Measurements from ENCODE around the gene ANAPC16. TPM values are rescaled to one million over a fixed set of nuclear protein-coding genes. Genes with fewer than 3 reads are reported as not detected.
"Not testable (repeated sequence)": the region's sequence is repeated elsewhere in the genome, so short reads cannot be mapped to it uniquely, and the experiment has no call there.

Gene ANAPC16
- total RNA-seq, 1 donor from 2014 or later: 239 TPM

DNA sequence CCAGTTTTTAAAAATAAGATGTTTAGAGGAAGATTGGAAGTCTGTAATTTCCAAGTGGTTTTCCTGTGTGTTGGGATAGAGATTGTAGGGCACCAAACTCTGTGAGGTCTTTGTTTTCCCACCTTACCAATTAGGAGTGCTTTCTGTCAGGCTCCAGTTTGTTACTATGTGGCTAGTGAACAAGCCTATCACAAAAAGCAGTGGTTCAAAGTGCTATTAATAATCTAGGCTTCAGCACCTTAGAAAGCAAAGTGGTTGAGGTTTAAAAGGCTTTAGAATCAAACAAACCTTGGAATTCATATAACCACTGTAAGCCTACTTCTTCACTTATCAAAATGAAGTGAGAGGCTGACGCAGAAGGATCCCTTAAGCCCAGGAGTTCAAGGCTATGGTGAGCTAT lies 11.1 kb upstream of the ANAPC16 start:
- intact Hi-C loops (cut with DNase I): no loop called here
- ATAC-seq (no peak), DNase-seq (ENCODE audit: missing footprints) (no peak)

DNA sequence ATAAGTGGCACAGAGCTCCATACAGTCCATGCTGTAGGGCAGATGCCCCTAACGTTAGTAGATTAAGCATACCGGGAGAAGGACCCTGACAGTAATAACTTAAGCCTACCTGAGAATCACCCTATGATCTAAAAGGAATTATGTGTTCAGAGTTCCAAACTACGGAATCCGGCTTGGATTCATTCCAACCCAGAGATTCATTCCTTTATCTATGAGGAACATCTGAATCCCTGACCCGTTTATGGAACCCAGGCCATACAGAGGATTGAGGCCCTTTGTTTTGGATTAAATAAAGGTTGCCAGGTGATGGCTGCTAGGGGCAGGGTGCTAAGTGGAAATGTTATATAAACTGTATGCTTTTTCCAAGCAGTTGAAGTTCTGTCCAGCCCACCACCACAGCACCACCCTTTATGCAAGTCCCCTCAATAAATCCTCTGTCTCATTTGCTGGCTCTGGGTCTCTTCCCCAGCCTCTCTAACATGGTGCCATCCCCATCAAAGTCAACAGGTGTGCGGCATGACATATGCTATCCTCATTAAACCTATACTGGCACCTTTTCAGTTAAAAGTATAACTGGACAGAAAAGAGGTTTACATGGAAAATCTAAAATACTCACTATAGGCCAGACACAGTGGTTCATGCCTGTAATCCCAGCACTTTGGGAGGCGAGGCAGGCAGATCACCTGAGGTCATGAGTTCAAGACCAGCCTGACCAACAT lies 9.1 kb upstream of the ANAPC16 start:
- no peak for ATAC-seq
- intact Hi-C loops (cut with DNase I): no loop called here

DNA sequence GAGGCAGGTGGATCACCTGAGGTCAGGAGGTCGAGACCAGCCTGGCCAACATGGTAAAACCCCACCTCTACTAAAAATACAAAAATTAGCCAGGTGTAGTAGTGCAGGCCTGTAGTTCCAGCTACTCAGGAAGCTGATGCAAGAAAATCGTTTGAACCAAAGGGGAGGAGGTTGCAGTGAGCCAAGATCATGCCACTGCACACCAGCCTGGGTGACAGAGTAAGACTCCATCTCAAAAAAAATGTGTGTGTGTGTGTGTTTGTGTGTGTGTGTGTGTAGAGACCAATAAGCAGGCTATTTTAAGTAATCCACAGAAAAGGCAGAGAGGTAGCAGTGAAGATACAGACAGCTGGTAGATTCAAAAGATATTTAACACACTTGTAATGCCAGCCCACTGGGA lies 7.3 kb upstream of the ANAPC16 start:
- DNase-seq (ENCODE audit: missing footprints); ATAC-seq; intact Hi-C loops (cut with DNase I): not testable (repeated sequence)

More for the DNA sequence above, 9.1 kb upstream of the ANAPC16 start:
- DNase-seq (ENCODE audit: missing footprints): no peak

DNA sequence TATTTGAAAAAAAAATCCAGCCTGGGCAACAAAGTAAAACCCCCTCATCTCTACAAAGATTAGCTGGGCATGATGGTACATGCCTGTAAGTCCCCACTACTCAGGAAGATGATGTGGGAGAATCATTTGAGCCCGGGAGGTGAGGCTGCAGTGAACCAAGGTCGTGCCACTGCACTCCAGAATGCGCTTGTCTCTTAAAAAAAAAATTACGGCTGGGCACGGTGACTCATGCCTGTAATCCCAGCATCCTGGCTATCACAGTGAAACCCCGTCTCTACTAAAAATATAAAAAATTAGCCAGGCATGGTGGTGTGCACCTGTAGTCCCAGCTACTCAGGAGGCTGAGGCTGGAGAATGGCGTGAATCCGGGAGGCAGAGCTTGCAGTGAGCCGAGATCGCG lies 4.4 kb upstream of the ANAPC16 start:
- DNase-seq (ENCODE audit: missing footprints); intact Hi-C loops (cut with DNase I); ATAC-seq: not testable (repeated sequence)

DNA sequence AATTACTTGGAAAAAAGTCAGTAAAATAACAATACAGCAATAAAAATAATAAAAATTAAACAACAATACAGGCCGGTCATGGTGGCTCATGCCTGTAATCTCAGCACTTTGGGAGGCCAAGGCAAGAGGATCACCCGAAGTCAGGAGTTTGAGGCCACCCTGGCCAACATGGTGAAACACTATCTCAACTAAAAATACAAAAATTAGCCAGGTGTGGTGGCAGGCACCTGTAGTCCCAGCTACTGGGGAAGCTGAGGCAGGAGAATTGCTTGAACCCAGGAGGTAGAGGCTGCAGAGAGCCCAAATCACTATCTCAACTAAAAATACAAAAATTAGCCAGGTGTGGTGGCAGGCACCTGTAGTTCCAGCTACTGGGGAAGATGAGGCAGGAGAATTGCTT lies 4.0 kb upstream of the ANAPC16 start:
- intact Hi-C loops (cut with DNase I); DNase-seq (ENCODE audit: missing footprints); ATAC-seq: not testable (repeated sequence)

DNA sequence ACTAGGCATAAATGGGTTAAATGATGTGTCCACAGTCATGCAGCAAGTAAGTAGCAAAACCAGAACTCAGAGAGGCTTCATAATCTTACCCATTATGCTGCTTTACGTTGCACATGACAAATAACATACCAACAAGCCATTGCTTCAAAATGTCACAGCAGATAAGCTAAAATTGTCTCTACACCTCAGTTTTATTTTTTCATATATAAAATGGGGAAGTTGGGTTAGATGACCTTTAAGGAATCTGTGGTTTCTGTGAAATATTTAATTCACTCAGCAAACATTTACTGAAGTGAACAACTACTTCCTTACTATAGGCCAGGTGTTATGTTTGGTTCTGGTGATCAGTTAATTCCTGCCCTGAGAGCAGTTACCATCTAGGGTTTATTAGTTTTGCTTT lies 2.5 kb downstream of the ANAPC16 start:
- DNase-seq (ENCODE audit: missing footprints) (no peak), ATAC-seq (no peak)
- intact Hi-C loops (cut with DNase I): loop anchor here (5.0 kb wide), 2 partner anchors 46 to 86 kb away; no protein-coding TSS in a partner anchor

DNA sequence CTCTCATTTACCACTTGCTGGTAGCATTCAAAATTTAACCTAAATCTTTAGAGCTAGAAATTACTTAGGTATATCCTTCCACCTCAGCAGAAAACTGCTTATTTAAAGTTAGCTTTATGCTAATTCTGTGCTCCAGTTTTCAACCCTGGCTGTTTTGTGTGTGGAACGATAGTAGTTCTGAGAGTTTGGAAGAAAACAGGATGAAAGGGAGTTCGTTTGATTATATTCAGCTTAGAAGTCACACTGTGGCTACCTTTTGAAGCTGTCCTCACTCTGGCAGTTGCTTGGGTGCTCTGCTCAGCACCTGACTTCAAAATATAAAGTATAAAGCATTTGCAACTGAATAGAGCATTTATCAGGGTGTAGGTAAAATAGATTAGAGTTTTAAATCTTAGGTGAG lies 2.9 kb downstream of the ANAPC16 start:
- DNase-seq (ENCODE audit: missing footprints): no peak
- ATAC-seq: no peak
- intact Hi-C loops (cut with DNase I): loop anchor here (5.0 kb wide), 2 partner anchors 46 to 86 kb away; no protein-coding TSS in a partner anchor

DNA sequence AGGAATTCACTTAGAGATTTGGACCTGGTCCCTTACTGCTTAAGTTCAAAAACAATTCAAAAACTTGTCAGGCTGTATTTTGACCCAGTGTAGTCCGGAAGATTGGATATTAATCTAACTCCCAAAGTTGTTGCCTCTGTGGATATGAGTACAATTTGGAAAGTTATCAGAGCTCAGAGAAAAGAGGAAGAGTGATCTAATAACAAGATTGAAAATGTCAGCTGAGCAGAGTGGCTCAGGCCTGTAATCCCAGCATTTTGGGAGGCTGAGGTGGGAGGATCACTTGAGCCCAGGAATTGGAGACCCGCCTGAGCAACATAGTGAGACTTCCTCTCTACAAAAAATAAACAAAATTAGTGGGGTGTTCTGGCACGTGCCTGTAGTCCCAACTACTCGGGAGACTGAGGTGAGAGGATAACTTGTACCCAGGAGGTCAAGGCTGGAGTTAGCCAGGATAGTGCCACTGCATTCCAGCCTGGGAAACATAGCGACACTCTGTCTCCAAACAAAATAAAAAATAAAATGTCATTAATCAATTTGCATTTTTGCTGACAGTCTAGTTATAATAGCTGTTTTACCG lies 3.5 kb downstream of the ANAPC16 start:
- ATAC-seq (no peak), DNase-seq (ENCODE audit: missing footprints) (no peak)
- intact Hi-C loops (cut with DNase I): loop anchor here (5.0 kb wide), 2 partner anchors 47 to 87 kb away; no protein-coding TSS in a partner anchor

DNA sequence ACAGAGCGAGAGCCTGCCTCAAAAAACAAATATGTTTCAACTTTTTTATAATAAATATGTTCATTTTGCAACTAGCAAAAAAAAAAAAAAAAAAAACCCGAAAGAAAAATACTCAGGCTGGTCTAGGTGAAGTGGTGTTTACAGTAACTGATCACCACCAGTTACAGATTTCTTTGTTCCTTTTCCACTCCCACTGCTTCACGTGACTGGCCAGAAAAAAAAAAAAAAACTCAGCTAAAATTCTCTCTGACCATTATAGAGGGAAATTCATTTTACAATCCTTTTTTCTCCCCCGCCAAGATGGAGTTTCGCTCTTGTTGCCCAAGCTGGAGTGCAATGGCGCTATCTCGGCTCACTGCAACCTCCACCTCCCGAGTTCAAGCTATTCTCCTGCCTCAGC lies 4.8 kb downstream of the ANAPC16 start:
- intact Hi-C loops (cut with DNase I): loop anchor here (5.0 kb wide), 1 partner anchor 168 kb away; no protein-coding TSS in a partner anchor
- no peak for ATAC-seq
- DNase-seq (ENCODE audit: missing footprints): no peak

DNA sequence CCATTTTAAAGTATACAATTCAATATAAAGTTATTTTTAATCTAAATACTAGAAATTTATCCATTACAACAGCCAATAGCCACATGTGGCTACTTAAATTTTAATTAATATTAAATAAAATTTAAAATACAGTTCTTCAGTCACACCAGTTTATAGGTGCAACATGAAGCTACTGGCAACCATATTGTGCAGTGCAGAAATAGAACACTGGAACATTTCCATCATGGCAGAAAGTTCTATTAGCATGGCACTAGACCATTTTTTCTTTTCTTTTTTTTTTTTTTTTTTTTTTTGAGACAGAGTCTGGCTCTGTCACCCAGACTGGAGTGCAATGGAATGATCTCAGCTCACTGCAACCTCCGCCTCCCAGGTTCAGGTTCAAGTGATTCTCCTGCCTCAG lies 5.5 kb downstream of the ANAPC16 start:
- DNase-seq (ENCODE audit: missing footprints): no peak
- ATAC-seq: no peak
- intact Hi-C loops (cut with DNase I): loop anchor here (5.0 kb wide), 1 partner anchor 169 kb away; no protein-coding TSS in a partner anchor

DNA sequence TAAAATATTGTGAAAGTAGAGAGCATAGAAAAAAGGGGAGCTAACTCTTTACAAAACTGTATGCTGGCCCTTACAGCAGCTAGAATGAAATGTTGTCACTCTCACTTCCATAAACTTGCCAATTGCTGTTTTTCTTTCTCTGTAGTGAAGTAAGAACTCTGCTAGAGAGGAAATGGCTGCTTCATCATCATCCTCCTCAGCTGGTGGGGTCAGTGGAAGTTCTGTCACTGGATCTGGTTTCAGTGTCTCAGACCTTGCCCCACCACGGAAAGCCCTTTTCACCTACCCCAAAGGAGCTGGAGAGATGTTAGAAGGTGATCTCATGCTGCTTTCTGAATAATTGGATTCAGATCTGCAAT lies 7.9 kb downstream of the ANAPC16 start:
- ATAC-seq (peak; percentile 24), DNase-seq (ENCODE audit: missing footprints) (no peak)
- intact Hi-C loops (cut with DNase I): loop anchor here (2.0 to 5.0 kb wide), 2 partner anchors 111 to 171 kb away; no protein-coding TSS in a partner anchor

DNA sequence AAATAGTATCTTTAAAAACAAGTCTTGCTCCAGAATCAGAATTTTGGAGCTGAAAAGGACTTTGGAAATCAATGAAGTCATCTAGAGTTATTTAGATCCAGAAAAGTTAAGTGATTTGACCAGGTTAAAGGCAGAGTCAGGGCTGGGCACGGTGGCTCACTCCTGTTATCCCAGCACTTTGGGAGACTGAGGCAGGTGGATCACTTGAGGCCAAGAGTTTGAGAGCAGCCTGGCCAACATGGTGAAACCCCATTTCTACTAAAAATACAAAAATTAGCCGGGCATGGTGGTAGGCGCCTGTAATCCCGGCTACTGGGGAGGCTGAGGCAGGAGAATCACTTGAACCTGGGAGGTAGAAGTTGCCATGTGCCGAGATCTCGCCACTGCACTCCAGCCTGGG lies 8.4 kb downstream of the ANAPC16 start:
- not testable (repeated sequence) for DNase-seq (ENCODE audit: missing footprints); ATAC-seq
- intact Hi-C loops (cut with DNase I): loop anchor here (5.0 kb wide), 1 partner anchor 172 kb away; no protein-coding TSS in a partner anchor

DNA sequence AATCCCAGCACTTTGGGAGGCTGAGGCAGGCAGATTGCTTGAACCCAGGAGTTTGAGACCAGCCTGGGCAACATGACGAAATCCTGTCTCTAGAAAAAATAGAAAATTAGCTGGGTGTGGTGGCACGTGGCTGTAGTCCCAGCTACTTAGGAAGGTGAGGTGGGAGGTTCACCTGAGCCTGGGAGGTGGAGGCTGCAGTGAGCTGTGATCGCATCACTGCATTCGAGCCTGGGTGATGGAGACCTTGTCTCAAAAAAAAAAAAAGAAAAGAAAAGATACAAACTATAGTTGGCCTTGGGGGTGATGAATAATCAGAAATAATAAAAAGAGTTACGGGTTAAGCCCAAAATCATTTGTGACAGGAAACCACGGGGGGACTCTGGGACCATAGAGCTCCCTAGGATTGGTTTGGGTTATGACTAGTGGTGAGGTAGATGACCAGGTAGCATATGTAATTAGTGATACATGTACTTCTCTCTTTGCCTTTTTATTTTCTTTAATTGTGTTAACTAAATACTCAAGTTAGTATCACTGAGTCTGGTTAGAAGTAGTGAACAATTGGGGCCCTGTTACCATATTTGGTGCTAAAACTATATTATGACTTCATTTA lies 10.7 kb downstream of the ANAPC16 start:
- ATAC-seq: no peak
- intact Hi-C loops (cut with DNase I): no loop called here

DNA sequence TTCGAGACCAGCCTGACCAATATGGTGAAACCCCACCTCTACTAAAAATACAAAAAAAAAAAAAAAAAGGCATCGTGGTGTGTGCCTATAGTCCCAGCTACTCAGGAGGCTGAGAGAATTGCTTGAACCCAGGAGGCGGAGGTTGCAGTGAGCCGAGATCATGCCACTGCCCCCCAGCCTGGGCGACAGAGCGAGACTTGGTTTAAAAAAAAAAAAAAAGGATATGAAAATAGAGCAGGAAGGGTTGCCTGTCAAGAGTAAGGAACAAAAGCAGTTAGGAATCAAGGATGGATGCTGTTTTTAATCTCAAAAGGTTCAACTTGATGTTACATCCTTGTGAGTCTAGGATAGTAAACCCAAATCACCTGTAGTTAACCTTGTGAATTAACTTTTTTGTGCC lies 12.0 kb downstream of the ANAPC16 start:
- intact Hi-C loops (cut with DNase I): no loop called here
- DNase-seq (ENCODE audit: missing footprints) (no peak), ATAC-seq (no peak)

More for the DNA sequence above, 10.7 kb downstream of the ANAPC16 start:
- no peak for DNase-seq (ENCODE audit: missing footprints)

DNA sequence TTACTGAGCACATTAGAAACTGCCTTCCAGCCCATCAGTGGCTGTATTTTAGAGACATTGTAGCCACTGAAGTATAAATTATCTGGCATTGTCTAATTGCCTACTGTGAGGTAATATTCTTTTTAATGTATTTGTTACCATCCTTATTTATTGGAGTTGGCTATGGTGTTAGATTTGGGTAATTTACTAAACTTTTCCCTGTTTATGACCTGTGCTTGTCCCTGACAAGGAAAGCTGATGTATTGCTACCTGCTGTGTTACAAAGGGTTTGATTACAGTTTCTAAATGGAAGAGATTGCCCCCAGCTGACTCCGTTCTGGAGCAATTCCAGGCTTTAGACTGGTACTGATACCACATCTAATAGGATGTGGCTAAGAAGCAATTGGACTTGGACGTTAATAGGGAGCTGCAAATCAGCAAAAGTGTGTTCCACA lies 12.5 kb downstream of the ANAPC16 start:
- intact Hi-C loops (cut with DNase I): no loop called here
- no peak for ATAC-seq
- no peak for DNase-seq (ENCODE audit: missing footprints)

DNA sequence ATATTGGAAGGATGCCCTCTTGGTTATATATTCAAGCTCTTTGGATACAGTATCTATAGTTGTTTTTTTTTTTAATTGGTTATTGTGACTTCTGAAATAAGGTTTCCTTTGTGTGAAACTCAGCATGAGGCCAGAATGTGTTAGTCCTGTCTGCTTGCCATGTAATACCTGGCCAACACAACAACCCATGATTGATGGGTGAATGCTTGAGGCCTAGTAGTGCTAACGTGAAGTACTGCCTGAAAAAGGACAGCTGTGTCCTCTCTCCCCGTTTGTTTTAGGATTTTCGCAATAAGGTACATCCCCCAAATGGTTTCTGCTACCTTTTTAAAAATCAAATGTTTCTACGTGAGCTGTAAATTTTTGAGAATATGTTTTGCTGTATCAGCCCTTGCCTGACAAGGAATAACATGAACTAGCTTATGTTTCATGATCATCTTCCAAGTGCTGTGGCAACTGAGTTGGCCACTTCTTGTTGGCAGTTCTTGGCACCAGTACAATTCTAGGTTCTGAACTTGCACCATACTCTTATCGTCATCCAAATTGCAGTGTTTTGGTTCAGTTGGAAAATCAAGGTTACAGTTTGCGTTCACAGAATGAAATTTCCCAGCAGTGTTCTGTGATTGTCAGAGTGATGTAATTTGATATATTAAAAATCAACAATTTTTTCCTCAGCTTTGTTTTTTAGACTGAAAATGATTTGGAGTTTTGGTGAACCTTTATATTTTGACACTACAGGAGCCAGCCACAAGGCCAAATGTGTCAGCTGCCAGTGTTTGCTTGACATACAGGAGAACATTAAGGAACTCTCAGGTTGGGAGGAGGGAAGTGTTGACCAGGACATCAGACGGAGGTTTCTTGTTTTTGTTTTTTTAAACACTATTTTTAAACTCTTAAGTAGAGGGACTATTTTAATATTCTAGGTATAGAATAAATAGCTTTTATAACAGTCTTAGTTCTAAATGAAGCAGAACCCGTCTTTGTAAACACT lies 13.7 kb downstream of the ANAPC16 start:
- ATAC-seq (peak; percentile 49), DNase-seq (ENCODE audit: missing footprints) (no peak)
- intact Hi-C loops (cut with DNase I): no loop called here

DNA sequence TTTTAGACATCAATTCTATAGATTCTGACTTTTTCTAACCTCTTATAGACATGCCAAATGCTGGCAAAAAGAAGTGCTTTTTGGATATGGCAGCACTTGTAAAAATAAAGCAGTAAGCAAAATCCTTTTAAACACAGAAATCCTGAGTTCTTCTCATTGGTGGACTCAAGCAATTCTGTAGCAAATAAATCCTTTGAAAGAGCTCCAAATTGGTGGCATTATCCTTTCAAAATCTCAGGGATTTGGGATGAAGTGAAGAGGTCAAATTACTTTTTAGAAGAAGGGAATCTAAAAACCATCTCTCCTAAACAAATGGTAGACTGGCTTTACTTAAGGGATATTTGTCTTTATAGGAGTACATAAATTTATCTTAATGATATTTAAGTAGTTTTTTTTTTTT lies 17.8 kb downstream of the ANAPC16 start:
- intact Hi-C loops (cut with DNase I): no loop called here
- ATAC-seq (no peak), DNase-seq (ENCODE audit: missing footprints) (no peak)

DNA sequence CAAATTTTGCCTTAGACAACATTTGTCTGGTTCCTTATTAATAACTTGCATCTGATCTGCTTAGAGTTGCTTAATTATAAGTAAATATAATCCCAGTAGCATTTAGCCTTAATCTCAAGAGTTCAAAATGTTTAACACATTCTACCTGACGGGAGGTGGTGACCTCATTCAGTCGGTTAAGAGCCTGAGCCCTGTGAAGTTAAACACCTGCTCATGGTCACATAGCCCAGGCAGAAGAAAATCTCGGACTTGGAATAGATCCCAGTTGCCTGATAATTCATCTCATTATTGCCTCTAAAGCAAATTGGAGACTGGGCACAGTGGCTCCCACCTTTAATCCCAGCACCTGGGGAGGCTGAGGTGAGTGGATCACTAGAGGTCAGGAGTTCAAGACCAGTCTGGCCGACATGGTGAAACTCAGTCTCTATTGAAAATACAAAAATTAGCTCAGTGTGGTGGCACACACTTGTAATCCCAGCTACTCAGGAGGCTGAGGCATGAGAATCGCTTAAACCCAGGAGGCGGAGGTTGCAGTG lies 18.8 kb downstream of the ANAPC16 start:
- ATAC-seq (no peak), DNase-seq (ENCODE audit: missing footprints) (no peak)
- intact Hi-C loops (cut with DNase I): no loop called here
